ENCODE data around the gene TRABD2B. TPM values are rescaled to one million over a fixed set of nuclear protein-coding genes. Genes with fewer than 3 reads are reported as not detected.

Gene TRABD2B
- total and polyA plus RNA-seq, 2 of the 13 experiments (the other 11 are each of a cell fraction or from before 2014, with no cell fraction given): 0.04 TPM; not detected in 1

DNA sequence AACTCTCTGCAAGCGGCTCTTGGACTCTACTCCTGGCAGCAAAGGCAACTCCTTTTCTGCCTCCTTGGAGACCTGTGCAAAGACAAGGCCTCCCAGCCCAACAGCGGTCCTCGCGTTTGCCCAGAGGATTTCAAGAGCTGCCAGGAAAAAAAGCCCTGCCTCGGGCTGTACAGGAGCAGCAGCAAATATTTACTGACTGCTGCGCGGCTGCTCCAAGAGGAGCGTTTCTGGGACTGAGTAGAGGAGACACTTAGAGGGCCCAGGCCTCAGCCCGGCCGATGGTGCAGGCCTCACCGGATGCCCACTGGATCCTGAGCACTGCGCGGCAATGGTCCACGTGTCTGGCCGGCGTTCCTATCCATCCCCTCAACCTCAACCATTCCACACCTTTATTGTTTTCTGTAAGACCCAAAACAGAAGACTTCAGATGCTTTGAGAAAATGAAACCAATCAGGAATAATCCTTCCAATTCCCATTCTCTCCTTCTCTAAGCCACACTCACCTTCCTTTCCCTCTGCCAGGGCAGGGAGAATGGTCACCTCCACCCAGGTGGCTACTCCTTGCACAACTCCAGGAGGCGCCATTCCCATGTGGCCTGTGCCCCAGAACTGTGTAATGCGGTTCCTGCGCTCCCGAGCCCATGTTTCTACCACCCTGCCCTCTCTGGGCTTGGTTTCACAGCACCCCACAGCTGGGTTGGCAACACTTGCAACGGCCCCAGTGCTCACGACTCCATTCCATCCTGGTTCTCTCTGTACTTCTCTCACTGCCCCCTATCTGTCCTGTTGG is 215.8 kb downstream of the TRABD2B start (continued):
- TF ChIP-seq MIXL1 (CRISPR knock-in tag; IDR thresholded peaks at IDR 0.05) (no peak), ZNF563 (CRISPR knock-in tag; IDR thresholded peaks at IDR 0.05) (0 out of 2 replicates have a peak, but pooled peaks have one; percentile 15), GLI4 (CRISPR knock-in tag; IDR thresholded peaks at IDR 0.05; ENCODE audit: borderline replicate concordance) (peak; percentile 39; the same call in 1 of the 2 replicates), ETV5 (CRISPR knock-in tag; IDR thresholded peaks at IDR 0.05; ENCODE audit: borderline replicate concordance) (no peak), PITX1 (CRISPR knock-in tag; IDR thresholded peaks at IDR 0.05) (peak; percentile 64; the same call in 1 of the 2 replicates)
- TF ChIP-seq, protein P1, sequence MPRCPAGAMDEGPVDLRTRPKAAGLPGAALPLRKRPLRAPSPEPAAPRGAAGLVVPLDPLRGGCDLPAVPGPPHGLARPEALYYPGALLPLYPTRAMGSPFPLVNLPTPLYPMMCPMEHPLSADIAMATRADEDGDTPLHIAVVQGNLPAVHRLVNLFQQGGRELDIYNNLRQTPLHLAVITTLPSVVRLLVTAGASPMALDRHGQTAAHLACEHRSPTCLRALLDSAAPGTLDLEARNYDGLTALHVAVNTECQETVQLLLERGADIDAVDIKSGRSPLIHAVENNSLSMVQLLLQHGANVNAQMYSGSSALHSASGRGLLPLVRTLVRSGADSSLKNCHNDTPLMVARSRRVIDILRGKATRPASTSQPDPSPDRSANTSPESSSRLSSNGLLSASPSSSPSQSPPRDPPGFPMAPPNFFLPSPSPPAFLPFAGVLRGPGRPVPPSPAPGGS (CRISPR knock-in tag; IDR thresholded peaks at IDR 0.05): peak; percentile 34; the same call in 1 of the 2 replicates
- TF ChIP-seq, protein P2, sequence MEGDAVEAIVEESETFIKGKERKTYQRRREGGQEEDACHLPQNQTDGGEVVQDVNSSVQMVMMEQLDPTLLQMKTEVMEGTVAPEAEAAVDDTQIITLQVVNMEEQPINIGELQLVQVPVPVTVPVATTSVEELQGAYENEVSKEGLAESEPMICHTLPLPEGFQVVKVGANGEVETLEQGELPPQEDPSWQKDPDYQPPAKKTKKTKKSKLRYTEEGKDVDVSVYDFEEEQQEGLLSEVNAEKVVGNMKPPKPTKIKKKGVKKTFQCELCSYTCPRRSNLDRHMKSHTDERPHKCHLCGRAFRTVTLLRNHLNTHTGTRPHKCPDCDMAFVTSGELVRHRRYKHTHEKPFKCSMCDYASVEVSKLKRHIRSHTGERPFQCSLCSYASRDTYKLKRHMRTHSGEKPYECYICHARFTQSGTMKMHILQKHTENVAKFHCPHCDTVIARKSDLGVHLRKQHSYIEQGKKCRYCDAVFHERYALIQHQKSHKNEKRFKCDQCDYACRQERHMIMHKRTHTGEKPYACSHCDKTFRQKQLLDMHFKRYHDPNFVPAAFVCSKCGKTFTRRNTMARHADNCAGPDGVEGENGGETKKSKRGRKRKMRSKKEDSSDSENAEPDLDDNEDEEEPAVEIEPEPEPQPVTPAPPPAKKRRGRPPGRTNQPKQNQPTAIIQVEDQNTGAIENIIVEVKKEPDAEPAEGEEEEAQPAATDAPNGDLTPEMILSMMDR (CRISPR knock-in tag; IDR thresholded peaks at IDR 0.05): peak; percentile 24

DNA sequence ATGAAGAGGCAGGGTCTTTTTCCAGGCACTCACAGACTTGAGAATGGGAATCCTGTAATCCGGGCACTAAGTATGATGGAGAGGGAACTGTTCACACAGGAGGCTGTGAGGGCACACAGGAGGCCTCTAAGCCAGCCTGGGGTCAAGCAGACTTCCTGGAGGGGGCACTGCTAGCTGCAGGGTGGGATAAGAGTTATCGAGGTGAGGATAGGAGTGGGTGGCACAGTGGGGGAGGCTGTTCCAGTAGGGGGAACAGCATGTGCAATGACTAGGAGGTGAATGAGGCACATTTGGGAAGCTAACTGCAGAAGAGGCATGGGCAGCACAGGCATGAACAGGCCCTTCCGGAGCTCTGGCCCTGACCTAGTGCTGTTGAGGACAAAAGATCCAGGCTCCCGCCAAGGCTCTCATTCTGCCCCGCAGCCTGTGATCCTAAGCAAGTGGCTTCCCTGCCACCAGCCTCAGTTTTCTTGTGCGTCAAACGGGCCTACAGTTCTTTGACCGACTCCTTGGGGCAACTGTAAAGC is 216.7 kb downstream of the TRABD2B start:
- POLR2A ChIA-PET: no interaction called here
- in situ Hi-C loops (cut with HindIII; ENCODE audit: extremely low pct_ligation_motif_present, low pct_unique_long_range_greater_than_20kb): loop anchor here (5.0 kb wide), 1 partner anchor 152 kb away; no protein-coding TSS in a partner anchor
- DNase-seq (ENCODE audit: low spot score) (peak; percentile 30), ATAC-seq (peak; percentile 18), FAIRE-seq (no peak)
- Histone ChIP-seq H3K36me3 (replicated peaks in 1 of 2; ENCODE audit: control insufficient read depth in 1 of 2, insufficient read depth in 2 of 2, low read length in 2 of 2) (no peaks in the 10 kb centered on the region), H3K27ac (ENCODE audit: extremely low read length, insufficient read depth, low read length) (no peak overlapping the region), H4K20me1 (ENCODE audit: insufficient read depth, low read length) (no peaks in the 10 kb centered on the region), H3K4me2 (ENCODE audit: low read depth, low read length) (0 out of 2 replicates have a peak overlapping the region, but pooled peaks have one; percentile 57), H3K79me2 (ENCODE audit: insufficient read depth, low read length) (no peaks in the 10 kb centered on the region), H3K9ac (ENCODE audit: insufficient read depth, low read depth, low read length) (no peak overlapping the region), H3K9me3 (ENCODE audit: low read length) (no peaks in the 10 kb centered on the region), H3K4me3 (replicated peaks in 1 of 3; ENCODE audit: insufficient read depth in 1 of 3, low read depth in 2 of 3, low read length in 3 of 3) (no peak overlapping the region), H2AFZ (ENCODE audit: low read length) (no peak overlapping the region), H3K4me1 (ENCODE audit: insufficient read depth, low read length) (peaks cover 67% of the 10 kb centered on the region), H3K27me3 (ENCODE audit: control insufficient read depth in 1 of 2, insufficient read depth in 2 of 2, low read length in 2 of 2) (peaks cover 4 to 13% of the 10 kb centered on the region in 2 experiments; a peak in 2 of 5 replicates)
- CTCF ChIA-PET (ENCODE audit: low intra/inter-chr PET ratio, low total read pairs): interaction anchor here (1.1 kb wide), 1 partner anchor 151 kb away, joined by 7 read pairs; no protein-coding TSS in a partner anchor
- intact Hi-C loops (cut with micrococcal nuclease; ENCODE audit: unreplicated experiment): loop anchor here (10.0 kb wide), 1 partner anchor 94 kb away; no protein-coding TSS in a partner anchor
- BruUV-seq (replicated peaks): no TSS peak
- WGBS (ENCODE audit: low lambda C conversion rate): 40% methylated on average over 4 of the region's 8 CpGs
- TF ChIP-seq, protein P3, sequence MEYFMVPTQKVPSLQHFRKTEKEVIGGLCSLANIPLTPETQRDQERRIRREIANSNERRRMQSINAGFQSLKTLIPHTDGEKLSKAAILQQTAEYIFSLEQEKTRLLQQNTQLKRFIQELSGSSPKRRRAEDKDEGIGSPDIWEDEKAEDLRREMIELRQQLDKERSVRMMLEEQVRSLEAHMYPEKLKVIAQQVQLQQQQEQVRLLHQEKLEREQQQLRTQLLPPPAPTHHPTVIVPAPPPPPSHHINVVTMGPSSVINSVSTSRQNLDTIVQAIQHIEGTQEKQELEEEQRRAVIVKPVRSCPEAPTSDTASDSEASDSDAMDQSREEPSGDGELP (IDR thresholded peaks at IDR 0.05; ENCODE audit: borderline replicate concordance, low read depth): no peak
- peak; percentile 69 for TF ChIP-seq STAG1 (CRISPR knock-in tag; IDR thresholded peaks at IDR 0.05)
- TF ChIP-seq, protein P4, sequence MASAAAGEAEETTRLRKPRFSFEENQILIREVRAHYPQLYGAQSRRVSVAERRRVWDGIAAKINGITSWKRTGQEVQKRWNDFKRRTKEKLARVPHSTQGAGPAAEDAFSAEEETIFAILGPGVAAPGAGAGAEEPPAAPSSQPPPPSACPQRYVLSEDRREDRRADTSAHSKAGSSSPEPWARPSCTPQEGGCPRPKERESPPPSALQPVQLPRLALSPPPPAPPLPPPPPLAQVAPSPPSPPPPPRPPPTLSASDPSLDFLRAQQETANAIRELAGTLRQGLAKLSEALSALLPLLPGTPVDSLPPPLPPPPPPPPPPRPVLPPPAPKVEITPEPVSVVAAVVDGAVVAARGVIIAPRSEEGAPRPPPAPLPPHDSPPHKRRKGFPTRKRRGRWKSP (CRISPR knock-in tag; IDR thresholded peaks at IDR 0.05): no peak
- TF ChIP-seq, protein P5, sequence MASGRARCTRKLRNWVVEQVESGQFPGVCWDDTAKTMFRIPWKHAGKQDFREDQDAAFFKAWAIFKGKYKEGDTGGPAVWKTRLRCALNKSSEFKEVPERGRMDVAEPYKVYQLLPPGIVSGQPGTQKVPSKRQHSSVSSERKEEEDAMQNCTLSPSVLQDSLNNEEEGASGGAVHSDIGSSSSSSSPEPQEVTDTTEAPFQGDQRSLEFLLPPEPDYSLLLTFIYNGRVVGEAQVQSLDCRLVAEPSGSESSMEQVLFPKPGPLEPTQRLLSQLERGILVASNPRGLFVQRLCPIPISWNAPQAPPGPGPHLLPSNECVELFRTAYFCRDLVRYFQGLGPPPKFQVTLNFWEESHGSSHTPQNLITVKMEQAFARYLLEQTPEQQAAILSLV (CRISPR knock-in tag; IDR thresholded peaks at IDR 0.05; ENCODE audit: borderline replicate concordance): 0 out of 2 replicates have a peak, but pooled peaks have one; percentile 34
- TF ChIP-seq, protein P2 (CRISPR knock-in tag; IDR thresholded peaks at IDR 0.05): peak; percentile 58
